ENCODE measurements around the gene SALL2.

Gene SALL2

DNA sequence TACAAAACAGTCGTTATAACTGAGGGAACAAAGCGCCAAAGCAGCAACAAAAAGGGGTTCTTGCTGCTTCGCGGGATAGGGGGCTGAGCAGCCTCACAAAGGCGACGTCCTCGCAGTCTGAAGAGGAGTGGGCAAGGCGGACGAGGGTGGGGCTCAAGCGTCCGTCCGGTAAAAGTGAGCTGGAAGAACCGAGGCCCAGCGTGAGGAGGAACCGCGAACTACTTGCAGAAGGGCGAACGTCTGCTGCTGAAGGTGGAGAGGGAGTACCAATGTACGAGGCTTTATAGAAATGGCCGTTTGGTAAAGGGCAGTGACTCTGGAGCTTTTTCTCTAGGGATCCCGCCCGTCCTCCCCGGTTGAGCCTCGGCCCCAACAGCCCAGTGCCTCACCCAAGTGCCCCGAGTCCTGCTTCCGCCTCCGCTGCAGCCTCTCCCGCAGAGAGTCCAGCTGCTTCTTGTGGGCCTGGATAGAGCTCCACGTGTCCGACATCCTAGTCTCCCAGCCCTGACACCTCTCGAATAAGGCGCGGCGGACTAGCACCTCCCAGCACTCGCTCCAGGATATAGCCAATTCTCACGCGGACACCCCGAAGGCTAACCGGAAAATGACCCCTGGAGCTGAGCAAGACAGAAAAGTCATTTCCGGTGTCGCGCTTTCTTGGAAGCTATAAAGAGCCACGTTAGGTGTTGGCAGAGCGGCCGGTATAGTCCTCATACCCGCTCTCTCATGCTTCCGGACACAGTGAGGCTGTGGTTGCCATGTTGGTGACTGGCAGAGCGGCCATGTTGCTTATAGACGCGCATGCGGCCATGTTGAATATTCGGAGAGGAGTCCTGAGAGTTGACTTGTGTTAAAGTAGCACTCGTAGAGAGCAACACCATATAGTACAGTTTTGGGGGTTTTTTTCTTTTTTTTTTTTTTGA is 15.2 kb downstream of the SALL2 start, which contains the start of gene METTL3:
METTL3 (minus strand) TSS at position 606 of the 923 bp plus-strand sequence; CDS start at position 489, 117 bp downstream.
- Mint-ChIP-seq H3K36me3 (ENCODE audit: low read depth) (peaks cover 36% of the 10 kb centered on the region), H3K4me3 (peak within 1 kb of the TSS; percentile 99), H3K9me3 (no peaks in the 10 kb centered on the region), H3K27ac (peak within 1 kb of the TSS; percentile 97), H3K27me3 (peaks cover 2% of the 10 kb centered on the region), H3K4me1 (ENCODE audit: low read depth) (peaks cover 42% of the 10 kb centered on the region)

DNA sequence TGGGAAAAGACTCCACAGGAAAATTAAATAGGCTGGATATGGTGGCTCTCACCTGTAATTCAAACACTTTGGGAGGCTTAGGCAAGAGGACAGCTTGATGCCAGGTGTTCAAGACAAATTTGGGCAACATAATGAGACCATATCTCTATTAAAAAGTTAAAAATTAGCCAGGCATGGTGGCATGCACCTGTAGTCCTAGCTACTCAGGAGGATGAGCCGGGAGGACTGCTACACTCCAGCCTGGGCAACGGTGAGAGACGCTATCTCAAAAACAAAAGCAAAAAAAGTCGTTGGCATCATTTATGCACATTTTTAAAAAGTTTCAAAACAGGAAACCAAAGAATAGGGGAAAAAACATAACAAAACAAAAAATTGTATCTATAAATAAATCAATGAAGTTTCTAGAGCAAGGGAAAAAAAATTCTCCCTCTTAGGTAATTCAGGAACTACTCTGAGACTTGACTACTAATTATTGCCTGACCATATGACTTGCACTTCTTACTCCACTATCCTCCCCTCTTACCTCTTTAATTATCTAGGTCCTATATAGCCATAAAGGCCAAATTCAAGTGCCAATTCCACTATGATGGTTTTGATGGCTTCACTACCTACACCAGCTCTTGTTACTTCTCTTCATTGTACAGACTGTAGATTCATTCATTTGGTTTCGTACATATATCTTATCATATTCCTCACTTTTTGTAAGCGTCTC is 16.6 kb downstream of the SALL2 start:
- Mint-ChIP-seq H3K9me3 (no peaks in the 10 kb centered on the region), H3K27ac (peak overlapping the region; percentile 97), H3K27me3 (no peaks in the 10 kb centered on the region), H3K4me3 (peak overlapping the region; percentile 99), H3K4me1 (ENCODE audit: low read depth) (peaks cover 54% of the 10 kb centered on the region), H3K36me3 (ENCODE audit: low read depth) (peaks cover 40% of the 10 kb centered on the region)

DNA sequence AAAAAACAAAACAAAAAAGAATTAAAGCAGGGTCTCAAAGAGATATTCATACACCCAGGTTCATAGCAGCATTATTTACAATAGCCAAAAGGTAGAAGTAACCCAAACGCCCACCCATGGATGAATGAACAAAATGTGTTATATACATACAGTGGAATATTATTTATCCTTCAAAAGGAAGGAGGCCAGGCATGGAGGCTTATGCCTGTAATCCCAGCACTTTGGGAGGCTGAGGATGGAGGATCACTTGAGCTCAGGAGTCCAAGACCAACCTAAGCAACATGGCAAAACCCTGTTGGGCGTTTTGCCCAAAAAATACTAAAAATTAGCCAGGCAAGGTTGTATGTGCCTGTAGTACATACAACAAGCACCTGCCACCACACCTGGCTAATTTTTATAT is 19.6 kb downstream of the SALL2 start:
- H3K4me3 Mint-ChIP-seq, result no peak overlapping the region
- peaks cover 61% of the 10 kb centered on the region for H3K36me3 Mint-ChIP-seq (ENCODE audit: low read depth)
- no peaks in the 10 kb centered on the region for H3K9me3 Mint-ChIP-seq
- H3K27me3 Mint-ChIP-seq, result no peaks in the 10 kb centered on the region
- H3K27ac Mint-ChIP-seq, result no peak overlapping the region
- H3K4me1 Mint-ChIP-seq (ENCODE audit: low read depth), result peaks cover 49% of the 10 kb centered on the region

DNA sequence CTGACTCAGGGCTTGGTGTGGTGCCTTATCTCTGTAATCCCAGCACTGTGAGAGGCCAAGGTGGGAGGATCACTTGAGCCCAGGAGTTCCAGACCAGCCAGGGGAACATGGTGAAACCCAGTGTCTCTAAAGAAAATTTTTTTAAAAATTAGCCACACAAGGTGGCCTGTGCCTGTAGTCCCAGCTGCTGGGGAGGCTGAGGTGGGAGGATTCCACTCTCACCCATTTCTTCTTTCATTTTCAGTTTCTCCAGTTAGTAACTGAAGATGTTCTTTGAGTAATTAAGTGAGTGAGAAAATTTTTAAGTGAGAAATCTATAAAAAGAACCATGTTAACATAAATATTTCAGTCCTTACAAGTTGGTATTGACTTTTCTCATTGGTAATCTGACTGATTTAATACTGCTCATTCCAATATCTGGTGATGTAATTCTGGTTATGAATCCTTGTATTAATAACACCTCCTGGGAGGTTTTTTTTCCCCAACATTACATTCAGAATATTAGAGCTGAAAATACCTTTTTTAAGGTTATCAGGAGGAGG is 21.1 kb downstream of the SALL2 start:
- Mint-ChIP-seq H3K27ac (peak overlapping the region; percentile 71), H3K4me3 (no peak overlapping the region), H3K4me1 (ENCODE audit: low read depth) (peaks cover 41% of the 10 kb centered on the region), H3K9me3 (no peaks in the 10 kb centered on the region), H3K27me3 (no peaks in the 10 kb centered on the region), H3K36me3 (ENCODE audit: low read depth) (peaks cover 62% of the 10 kb centered on the region)

DNA sequence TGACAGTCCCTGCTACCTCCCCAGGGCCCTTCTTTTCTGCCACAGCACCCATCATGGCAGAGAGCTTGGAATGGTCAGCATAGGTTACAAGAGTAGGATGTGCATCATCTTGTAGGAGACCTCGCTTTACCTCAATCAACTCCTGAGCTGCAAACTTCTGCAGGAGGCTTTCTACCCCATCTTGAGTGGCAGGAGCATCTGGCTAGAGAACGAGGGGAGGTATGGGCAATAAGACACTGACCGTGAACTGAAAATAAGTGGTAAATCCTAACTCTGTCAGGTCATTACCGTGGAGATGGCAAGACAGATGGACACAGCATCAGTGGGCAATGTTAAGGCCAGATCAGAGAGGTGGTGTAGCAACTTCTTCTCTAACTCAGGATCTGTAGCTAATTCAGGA is 22.8 kb downstream of the SALL2 start:
- Mint-ChIP-seq H3K27ac (no peak overlapping the region), H3K9me3 (no peaks in the 10 kb centered on the region), H3K27me3 (no peaks in the 10 kb centered on the region), H3K4me1 (ENCODE audit: low read depth) (peaks cover 36% of the 10 kb centered on the region), H3K4me3 (no peak overlapping the region), H3K36me3 (ENCODE audit: low read depth) (peaks cover 66% of the 10 kb centered on the region)

DNA sequence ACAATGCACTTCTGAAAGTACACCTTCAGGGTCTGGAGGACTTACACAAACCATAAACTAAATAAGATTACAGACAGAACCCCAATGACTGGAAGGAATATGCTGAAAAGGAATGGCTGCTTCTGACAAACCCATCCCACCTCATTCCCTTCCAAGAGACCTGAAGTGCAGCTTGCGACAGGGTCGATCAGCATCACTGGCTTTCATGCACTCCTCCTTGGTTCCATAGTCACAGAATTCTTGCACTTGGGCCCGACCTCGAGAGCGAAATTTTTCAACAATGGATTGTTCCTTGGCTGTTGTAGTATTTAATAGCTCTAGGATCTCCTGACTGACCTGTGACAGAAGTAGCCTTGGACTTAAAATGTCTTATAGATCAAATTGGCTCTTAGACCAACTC is 24.6 kb downstream of the SALL2 start:
- Mint-ChIP-seq H3K27ac (no peak overlapping the region), H3K27me3 (no peaks in the 10 kb centered on the region), H3K4me3 (no peak overlapping the region), H3K36me3 (ENCODE audit: low read depth) (peaks cover 66% of the 10 kb centered on the region), H3K9me3 (no peaks in the 10 kb centered on the region), H3K4me1 (ENCODE audit: low read depth) (peaks cover 24% of the 10 kb centered on the region)

DNA sequence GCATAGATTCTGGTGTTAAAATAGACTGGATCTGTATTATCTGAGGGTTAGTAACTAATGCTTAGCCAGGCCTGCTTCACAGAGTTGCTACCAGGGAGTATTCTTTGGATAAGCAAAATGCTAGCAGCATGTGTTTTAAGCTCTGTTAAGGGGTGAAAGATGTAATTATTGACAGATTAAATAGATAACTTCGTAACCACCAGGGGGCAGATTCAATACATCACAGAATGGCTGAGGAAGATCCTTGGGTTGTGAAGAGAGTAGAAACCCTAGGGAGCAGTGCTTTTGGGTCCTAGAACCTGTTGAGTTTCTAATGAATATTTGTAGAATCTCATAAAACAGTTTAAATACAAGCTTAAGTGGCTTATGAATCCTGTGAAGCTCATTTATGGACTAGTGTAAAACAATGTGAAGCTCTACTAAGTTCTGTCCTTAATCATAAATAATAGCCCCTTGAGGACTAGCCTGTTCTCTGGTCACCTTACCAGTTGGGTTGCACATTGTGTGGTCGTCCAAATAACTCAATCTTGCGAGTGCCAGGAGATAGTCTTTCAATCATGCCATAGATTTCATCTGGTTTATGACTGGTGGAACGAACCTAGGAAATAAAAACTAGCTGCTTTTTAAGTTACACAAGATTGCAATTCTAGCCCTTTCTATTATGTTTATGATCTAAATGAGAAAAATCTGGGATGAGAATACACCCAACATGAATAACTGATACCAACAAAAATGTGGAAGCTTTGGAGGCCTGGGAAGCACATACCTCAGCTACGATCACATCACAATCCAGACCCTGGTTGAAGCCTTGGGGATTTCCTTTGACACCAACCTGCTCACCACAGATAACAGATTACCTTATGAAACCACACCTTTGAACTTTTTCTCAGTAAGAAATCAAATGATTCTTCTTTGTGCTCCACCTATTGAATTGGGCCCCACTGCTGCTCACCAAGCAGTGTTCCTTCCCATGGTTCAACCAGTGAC is 27.3 kb downstream of the SALL2 start:
- no peaks in the 10 kb centered on the region for H3K27me3 Mint-ChIP-seq

DNA sequence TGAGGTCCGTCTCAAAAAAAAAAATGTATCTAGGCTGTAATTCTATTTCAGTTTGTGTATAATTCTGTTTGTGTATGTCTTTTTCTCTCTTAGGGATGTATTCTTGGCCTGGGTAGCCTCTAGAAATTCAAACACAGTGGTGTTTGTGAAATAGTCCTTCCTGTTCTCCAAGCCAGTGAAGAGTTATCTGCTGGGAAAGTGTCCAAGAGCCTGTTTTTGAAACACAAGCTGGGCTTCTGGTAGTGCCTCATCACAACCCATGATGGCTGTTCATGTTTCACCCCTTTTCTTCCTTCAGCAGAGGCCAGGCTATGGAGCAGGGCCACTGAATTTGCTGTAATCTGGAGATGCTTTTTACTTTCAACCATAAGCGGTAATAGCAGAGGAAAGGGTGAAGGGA is 29.7 kb downstream of the SALL2 start:
- Mint-ChIP-seq H3K36me3 (ENCODE audit: low read depth) (peaks cover 70% of the 10 kb centered on the region), H3K4me1 (ENCODE audit: low read depth) (peaks cover 12% of the 10 kb centered on the region), H3K27ac (peak overlapping the region; percentile 48), H3K27me3 (no peaks in the 10 kb centered on the region), H3K4me3 (no peak overlapping the region), H3K9me3 (no peaks in the 10 kb centered on the region)

More for the DNA sequence above, 27.3 kb downstream of the SALL2 start:
- H3K9me3 Mint-ChIP-seq, result no peaks in the 10 kb centered on the region
- no peak overlapping the region for H3K4me3 Mint-ChIP-seq
- H3K4me1 Mint-ChIP-seq (ENCODE audit: low read depth), result peaks cover 12% of the 10 kb centered on the region
- H3K27ac Mint-ChIP-seq, result peak overlapping the region; percentile 24
- H3K36me3 Mint-ChIP-seq (ENCODE audit: low read depth), result peaks cover 77% of the 10 kb centered on the region

DNA sequence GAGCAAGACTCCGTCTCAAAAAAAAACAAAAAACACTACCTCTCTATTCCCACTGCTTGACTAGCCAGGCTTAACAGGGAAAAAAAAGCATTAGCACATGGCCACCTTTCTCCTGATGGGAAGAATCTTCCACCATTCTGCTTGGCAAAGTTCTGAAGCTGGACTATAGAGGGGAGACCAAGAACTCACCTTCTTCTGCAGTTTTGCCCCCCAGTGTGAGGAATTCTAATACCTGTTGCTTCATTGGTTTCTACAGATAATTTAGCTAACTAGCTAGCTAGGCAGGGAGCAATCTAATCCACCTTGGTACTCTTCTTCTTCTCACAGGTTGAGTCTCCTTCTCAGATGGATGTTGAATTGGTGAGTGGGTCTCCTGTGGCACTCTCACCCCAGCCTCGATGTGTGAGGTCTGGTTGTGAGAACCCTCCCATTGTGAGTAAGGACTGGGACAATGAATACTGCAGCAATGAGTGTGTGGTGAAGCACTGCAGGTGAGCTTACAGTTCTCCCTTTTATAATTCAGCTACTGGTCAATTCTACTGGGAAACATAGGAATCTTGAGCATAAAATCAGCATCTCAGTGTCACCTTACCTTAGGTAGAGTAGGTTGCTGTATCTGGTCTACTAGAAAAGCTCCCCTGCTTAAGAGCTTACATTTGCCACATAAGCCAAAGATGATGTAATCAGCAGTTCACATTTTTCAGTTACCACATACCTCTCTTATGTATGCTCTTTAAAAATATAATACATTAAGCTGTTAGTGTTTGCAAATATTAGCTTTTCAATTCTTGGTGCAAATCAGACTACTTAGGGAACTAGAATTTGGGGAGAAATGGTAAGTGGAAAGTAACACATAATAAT is 31.0 kb downstream of the SALL2 start:
- H3K27ac Mint-ChIP-seq, result no peak overlapping the region
- peaks cover 12% of the 10 kb centered on the region for H3K4me1 Mint-ChIP-seq (ENCODE audit: low read depth)
- no peak overlapping the region for H3K4me3 Mint-ChIP-seq
- H3K36me3 Mint-ChIP-seq (ENCODE audit: low read depth), result peaks cover 67% of the 10 kb centered on the region
- H3K27me3 Mint-ChIP-seq, result no peaks in the 10 kb centered on the region
- H3K9me3 Mint-ChIP-seq, result no peaks in the 10 kb centered on the region

DNA sequence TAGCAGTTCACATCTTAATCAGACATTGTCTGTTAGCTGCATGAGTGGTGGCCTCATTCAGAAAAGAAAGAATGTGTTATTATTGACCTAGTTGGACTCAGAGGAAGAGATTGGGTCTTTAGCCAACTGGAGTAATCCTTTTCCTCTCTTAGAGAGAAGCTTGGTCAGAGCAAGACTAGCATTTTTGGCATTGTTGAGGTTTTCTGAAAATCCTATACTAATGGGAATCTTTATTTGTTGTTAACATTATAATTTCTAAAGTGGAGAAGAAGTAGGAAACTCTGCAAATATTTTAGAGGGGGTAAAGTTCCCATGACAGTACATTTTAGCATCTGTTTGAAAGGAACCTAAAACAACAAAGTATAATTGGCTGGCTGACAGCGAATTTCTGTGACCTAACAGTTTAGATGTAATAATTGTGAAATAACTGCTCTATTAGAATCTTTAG is 39.5 kb downstream of the SALL2 start:
- no peak overlapping the region for H3K4me3 Mint-ChIP-seq
- peaks cover 43% of the 10 kb centered on the region for H3K36me3 Mint-ChIP-seq (ENCODE audit: low read depth)
- peaks cover 7% of the 10 kb centered on the region for H3K4me1 Mint-ChIP-seq (ENCODE audit: low read depth)
- H3K9me3 Mint-ChIP-seq, result no peaks in the 10 kb centered on the region
- H3K27me3 Mint-ChIP-seq, result no peaks in the 10 kb centered on the region
- no peak overlapping the region for H3K27ac Mint-ChIP-seq

DNA sequence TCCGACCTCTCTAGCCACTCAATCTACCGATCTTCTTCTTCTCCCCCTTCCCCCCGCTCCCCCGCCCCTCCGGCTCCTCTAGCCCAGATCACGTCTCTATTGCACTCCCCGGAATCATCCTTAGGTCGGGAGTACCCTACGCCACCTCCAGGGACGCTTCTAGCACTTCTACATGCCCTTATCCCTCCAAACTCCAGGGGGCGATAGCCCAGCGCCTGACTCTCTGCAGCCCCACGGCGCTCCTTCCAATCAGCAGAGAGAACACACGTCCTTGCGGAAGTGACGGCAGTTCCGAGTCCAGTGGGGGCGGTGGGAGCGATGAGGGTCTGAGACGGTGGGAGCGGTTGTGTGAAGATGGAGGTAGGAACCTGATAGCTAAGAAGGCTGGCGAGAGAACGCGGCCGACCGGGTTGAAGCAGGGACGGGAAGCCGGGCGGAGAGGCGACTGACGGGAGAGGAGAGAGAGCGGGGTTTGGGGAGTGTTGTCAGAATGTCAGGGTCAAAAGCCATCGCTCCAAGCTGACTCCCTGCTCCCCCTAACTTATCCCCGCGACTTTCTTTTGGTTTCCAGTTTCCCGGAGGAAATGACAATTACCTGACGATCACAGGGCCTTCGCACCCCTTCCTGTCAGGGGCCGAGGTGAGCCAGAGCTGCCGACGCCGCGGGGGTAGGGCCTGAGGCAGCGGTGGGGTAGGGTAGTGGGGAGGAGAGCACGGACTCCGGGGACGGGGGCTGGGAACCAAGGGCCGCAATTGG is 49.0 kb downstream of the SALL2 start, which contains the start of the genes RAB2B and TOX4:
RAB2B (minus strand) TSS at position 35 of the 757 bp plus-strand sequence. CDS start 87 bp downstream, outside the sequence.
TOX4 (plus strand) TSS at position 271 of the 757 bp plus-strand sequence; CDS start at position 355, 84 bp downstream.
- peaks cover 40% of the 10 kb centered on the region for H3K36me3 Mint-ChIP-seq (ENCODE audit: low read depth)
- no peaks in the 10 kb centered on the region for H3K9me3 Mint-ChIP-seq
- H3K4me1 Mint-ChIP-seq (ENCODE audit: low read depth), result peaks cover 37% of the 10 kb centered on the region
- peak within 1 kb of the TSS; percentile 100 for H3K27ac Mint-ChIP-seq
- peak within 1 kb of the TSS; percentile 100 for H3K4me3 Mint-ChIP-seq
- H3K27me3 Mint-ChIP-seq, result no peaks in the 10 kb centered on the region

DNA sequence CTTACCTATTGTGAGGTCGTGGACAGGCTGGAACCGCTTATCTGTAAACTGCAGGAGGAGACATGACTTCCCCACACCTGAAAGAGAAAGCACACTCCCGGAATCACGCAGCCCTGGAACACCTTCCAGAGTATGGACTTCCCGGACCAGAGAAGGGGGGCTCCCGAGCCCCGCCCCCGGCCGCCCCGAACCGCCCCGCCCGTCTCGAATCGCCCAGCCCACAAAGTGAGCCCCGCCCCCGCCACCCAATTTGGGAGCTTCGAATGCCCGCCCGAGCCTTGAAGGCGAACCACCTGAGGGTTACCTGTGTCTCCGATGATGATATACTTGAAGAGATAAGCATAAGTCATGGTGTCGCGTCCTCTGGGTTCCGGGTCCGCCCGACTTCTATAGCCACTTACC is 49.6 kb downstream of the SALL2 start:
- Mint-ChIP-seq H3K4me1 (ENCODE audit: low read depth) (peaks cover 35% of the 10 kb centered on the region), H3K4me3 (peak overlapping the region; percentile 100), H3K27me3 (no peaks in the 10 kb centered on the region), H3K9me3 (no peaks in the 10 kb centered on the region), H3K36me3 (ENCODE audit: low read depth) (peaks cover 42% of the 10 kb centered on the region), H3K27ac (peak overlapping the region; percentile 100)

Data from stimulated activated naive CD8-positive, alpha-beta T cell treated with anti-CD3 and anti-CD28 coated beads, Interleukin-15, Interleukin-2, amounts not matched to agents 100 ng/mL and 50 ng/mL, for 24 hours (primary cell).